ENCODE results near the gene C5orf52. TPM values are rescaled to one million over a fixed set of nuclear protein-coding genes. Genes with fewer than 3 reads are reported as not detected.
A peak's percentile ranks its signal among the peaks of the same experiment; 100 is the strongest.

The C5orf52 gene
- not detected for total RNA-seq

DNA sequence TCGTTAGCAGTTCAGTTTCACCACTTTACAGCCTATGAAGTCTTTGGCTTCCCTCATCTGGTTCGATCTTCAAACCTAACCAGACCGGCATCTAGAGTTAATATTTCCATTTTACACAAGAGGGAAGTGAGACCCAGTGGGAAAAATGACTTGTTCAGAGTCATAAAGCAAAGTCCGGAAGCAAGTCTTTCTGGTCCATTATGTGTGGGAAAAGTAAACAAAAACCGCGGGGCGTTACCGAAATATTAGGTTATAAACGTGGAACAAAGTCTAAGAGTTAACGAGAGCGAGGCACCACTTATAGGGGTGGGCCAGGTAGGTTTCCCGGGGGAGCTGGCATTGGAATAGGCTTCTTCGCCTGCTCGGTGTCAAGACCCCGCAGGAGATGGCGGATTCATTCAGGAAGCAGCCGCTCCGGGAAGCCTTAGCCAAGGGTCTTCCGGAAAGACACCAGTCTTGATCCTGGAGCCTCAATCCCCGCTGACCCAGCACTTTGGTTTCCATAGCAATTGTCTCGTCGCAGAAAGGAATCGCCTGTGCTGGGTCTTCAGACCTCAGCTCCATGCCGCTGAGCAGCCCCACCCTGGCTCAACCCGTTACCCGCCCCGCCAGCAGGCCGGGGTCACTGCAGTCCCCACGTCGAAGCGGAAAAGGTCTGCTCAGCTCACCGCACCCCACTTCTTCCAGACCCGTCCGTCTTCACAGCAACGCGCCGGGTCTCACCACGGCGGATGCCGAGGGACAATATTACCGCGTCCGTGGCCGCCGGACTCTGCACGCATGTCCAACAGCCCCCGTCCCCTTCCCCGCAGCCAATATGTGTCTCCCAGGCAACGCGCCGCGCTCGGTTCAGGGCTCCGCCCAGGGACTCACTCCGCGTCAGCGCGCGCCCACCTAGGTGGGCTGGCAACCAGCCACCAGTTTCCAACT is at the start of gene C5orf52:
TSS of gene C5orf52 (plus strand) at position 872 of the 930 bp plus-strand sequence. CDS start 82 bp downstream, outside the sequence.
- DNase-seq (ENCODE audit: low read depth in 2 of 3, low spot score in 2 of 3): peak in 1 of 3 donors; percentile 14

DNA sequence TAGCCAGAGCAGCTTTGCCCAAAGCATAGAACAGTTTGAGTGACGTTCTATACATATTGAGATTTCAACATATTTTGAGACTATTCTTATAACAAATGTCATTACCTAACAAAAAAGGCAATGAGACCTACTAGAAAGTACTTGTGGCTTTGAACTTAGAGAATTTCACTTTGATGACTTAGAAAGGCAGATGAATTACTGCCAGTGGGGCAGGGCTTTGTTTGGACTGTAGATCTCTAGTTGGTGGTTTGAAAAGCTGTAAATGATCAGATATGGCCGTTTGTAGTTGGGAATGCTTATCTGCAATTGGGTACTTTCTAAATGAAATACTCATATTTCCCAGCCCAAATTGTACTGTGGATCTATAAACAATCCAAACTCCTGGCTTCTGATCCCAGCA is 47.2 kb upstream of the C5orf52 start:
- DNase-seq (ENCODE audit: low read depth in 2 of 3, low spot score in 2 of 3): no peak

DNA sequence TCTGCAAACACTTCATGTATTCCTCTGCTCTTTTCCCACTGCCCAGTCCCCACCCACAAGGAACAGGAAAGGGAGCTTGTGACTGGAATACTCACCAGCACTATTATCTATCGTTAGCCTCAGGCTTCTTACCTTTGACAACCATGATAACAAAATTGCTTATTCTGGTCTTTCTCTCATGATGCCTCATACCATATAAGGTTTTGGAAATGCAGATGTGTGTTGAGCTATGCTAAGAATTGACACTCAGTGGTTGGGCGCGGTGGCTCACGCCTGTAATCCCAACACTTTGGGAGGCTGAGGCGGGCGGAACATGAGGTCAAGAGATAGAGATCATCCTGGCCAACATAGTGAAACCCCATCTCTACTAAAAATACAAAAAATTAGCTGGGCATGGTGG is 44.5 kb upstream of the C5orf52 start:
- DNase-seq (ENCODE audit: low read depth in 2 of 3, low spot score in 2 of 3): no peak

DNA sequence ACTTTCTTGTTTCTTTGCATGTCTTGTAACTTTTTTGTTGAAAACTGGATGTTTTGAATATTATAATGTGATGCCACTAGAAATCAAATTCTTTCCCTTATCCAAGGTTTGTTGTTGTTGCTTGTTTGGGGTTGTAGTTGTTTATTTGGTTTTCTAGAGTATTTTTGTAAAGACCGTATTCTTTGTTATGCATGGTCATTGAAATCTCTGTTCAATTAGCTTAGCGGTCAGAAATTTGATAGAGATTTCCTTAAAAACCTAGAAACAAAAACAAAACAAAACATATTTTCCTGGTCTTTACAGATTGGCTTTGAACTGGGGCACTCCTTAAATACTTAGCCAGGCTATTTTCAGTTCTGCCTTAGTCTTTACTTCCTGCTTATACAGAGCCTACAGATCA is 41.0 kb upstream of the C5orf52 start:
- no peak for DNase-seq (ENCODE audit: low read depth in 2 of 3, low spot score in 2 of 3)

DNA sequence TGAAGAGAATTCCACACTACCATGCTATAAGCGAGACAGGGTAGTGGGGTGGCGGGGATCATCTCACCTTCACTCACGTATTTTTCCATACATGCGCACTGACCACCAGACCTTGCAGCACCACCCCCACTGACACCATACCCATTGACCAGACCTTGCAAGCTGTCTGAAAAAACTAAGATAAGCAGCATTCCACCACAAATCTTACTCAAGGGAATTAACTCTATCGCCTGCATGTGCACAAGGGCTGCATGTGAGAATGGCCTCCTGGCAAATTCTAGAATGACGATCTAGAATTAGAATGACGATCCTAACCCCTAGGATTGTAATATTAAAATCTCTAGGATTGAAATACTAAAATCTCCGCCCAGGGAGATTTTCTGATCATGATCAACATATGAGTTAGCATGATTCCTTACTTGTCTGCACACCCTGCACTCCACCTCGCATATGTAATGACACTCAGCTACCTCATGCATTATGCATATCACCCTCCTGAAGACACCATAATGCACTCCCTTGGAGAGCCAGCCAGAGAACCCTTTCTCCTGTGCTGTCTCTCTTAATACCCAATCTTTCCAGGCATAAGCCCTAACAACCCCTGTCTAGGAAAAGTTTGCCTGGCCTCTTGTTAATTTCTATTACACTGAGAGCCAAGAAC is 30.8 kb upstream of the C5orf52 start:
- DNase-seq (ENCODE audit: low read depth in 2 of 3, low spot score in 2 of 3): no peak

DNA sequence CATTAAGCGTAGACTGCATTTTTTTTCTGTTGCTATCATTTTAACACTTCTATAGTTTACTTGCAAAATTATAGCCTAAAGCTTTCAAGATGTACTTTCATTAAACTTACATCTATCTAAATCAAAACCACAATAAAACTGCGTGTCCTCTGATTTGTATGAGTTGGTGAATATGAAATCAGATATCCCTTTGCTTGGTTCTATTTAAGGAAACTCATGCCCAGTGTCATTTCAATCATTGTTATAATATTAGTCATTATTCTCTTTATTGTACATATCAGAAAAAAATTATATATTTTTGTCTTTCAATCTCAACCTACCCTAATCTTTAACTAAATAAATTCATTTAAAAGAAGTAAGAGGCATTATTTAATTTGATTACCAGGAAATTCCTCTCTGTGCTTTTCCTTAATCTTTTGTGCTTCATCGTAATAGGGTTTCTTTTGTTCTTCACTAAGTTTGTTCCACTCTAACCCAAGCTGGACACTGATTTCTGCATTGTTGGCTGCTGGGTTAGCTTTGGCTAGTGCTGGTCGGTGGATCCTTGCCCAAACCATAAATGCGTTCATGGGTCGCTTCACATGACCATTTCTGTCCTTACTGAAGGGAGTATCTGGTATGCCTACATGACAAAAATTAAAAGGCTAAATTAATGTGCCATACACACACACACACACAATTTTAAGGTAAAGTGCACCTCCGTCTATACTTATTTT is 22.9 kb upstream of the C5orf52 start:
- no peak for DNase-seq (ENCODE audit: low read depth in 2 of 3, low spot score in 2 of 3)

DNA sequence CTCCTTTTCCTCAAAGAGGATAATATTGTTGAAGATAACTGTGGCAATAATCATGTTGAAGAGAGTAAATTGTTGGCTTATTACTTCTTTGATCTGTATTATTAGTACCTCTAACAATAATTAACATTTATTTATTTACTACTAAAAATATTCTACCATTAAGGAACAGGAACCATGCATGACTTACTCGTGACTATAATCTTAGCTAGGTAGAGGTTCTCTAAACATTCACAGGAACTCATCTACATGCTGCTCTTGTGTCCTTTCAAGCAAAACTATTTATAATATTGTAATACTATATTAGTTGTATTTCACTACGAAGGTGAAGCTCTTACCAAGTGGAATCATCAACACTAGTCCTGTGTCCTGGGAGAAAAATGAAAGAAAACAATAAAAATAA is 22.2 kb upstream of the C5orf52 start:
- DNase-seq (ENCODE audit: low read depth in 2 of 3, low spot score in 2 of 3): no peak

DNA sequence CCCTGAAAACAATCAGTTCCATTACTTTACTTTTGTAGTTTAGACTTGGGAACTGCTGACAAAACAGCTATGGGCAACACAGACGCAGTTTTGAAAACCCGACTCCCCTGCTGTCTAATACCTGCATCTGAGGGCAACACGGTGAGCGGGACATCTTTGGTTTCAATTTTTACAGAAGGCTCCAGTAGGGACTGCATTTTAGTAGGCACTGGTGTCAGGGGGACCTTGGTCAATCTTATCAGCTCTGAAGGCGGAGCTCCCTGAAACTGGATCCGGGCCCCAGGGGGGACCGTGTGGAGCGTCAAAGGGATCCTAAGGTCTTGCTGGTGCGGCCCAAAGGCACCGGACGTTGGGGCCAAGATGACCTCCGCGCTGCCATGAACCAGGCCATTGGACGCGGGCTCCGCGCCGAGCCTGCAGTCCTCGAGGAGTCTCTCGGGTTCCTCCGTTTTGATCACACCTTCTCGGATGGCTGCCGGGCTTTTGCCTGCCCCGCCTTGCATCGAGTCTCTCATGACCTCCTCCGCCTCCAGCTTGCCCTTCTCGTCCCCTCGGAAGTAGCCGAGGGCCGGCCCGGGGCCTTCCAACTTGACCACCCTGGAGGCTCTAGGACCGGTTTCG is 20.2 kb upstream of the C5orf52 start:
- DNase-seq (ENCODE audit: low read depth in 2 of 3, low spot score in 2 of 3): no peak

DNA sequence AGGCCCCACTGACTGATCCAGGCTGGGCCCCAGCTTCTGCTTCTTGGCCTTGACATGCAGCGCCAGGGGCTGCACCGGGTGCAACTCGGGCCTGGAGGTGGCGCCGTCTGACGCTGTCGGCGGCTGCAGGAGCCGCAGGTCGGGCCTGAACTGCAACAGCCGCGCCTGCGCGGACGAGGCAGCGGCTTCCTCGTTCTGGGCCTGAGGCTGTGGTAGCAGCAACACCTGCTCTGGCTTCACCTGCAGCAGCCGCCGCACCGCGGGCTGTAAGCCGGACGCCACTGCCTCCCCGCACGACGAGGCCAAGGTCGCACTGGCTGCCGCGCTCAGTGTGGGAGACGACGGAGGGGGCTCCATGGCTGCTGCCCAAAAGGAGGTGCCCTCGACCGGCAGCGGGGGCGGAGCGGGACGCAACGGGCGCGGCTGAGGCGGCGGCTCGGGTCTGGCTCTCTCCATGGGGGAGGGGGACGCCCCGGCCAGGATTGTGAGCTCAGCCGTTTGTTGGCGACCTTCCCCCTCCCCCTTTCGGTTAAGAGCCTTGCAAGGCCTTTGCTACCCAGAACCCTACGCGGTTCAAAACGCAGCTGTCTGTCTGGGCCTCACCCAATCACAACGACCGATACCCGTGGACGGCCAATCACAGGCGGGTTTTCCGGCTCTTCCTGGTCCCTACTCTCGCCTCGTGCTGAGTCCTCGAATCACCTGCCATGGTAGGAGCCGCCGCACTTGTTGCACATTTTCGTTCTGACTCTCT is 19.5 kb upstream of the C5orf52 start:
- DNase-seq (ENCODE audit: low read depth in 2 of 3, low spot score in 2 of 3): peak; percentile 67 to 83 (median 79)

DNA sequence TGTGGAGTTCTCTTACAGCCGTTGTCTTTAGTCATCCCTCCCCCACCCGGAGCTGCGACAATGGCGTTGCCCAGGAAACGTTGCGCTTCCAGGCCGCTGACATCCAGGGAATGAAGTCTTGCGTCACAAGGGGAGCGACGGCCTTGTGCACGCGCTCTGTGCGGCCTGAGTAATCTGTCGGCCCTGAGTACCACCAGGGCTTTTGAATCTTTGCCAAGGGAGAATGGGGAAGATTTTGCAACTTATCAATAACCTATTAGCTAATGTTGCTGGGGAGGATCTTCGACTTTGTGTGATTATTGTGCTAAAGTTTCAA is 19.0 kb upstream of the C5orf52 start, which contains the start of gene SOX30:
TSS of gene SOX30 (minus strand) at position 62 of the 316 bp plus-strand sequence. CDS start 360 bp downstream, outside the sequence.
- DNase-seq (ENCODE audit: low read depth in 2 of 3, low spot score in 2 of 3): no peak

DNA sequence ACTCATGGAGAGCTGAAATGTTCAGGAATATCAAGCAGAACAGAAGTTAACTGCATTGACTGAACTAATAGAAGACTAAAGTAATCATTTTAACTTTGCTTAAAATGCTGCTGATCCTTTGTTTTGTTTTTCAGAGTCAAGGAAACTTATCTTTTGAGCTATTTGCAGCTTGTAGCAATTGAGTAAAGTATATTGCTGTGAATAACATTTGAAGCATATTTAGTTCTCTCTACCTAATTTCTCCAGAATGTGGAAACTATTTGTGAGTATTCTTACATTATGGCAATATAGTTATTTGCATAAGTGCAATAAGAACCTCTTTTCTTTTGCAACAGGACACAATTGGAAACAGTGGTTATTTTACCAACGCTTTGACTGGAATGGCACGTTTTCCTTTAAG is 13.8 kb upstream of the C5orf52 start:
- DNase-seq (ENCODE audit: low read depth in 2 of 3, low spot score in 2 of 3): no peak

DNA sequence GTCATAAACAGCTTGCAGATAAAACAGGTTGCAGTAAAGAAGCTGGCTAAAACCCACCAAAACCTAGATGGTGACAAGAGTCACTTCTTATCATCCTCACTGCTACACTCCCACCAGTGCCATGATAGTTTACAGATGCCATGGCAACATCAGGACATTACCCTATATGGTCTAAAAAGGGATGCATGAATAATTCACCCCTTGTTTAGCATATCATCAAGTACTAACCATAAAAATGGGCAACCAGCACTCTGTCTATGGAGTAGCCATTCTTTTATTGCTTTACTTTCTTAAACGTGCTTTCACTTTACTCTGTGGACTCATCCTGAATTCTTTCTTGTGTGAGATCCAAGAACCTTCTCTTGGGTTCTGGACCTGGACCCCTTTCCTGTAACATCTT is 12.4 kb upstream of the C5orf52 start:
- no peak for DNase-seq (ENCODE audit: low read depth in 2 of 3, low spot score in 2 of 3)

DNA sequence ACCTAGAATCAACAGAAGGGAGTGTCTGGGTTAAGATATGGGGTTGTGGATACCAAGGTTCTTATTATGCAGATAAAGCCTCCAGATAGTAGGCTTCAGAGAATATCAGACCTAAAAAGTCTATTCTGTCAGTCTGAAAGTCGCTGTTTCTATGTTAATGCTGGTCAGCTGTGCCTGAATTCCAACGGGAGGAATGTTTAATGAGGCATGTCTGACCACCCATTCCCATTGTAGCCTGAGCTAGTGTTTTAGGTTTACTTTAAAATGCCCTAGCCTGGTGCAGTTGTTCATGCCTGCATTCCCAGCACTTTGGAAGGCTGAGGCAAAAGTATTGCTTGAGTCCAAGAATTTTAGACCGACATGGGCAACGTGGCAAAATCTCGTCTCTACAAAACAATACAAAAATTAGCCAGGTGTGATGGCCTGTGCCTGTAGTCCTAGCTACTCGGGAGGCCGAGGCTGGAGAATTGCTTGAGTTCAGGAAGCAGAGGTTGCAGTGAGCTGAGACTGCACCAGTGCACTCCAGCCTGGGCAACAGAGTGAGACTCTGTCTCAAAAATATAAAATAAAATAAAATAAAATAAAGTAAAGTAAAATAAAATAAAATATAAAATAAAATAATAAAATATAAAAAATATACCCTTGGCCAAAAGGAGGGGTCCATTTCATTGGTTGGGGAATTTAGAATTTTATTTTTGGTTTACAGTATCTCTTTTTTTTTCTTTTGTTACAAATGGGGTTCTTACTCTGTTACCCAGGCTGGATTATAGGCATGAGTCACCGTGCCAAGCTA is 11.3 kb upstream of the C5orf52 start:
- no peak for DNase-seq (ENCODE audit: low read depth in 2 of 3, low spot score in 2 of 3)

DNA sequence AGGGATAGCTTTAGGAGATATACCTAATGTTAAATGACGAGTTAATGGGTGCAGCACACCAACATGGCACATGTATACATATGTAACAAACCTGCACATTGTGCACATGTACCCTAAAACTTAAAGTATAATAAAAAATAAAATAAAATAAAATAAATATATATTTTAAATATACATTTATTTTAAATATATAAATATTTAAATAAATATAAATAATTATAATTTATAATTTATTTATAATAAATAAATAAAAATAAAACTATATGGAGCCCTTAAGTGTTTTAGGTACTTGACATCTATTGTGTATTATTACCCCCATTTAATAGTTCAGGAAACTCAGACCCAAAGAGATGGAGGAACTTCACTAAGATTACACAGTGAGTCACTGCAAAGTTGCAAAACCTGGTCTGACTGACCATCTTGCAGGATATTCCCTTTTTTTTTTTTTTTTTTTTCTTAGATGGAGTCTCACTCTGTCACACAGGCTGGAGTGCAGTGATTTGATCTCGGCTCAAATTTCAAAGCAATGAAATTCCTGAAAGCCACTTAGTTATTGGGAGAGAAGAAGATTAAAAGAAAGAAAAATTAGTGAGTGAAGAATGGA is 5.8 kb upstream of the C5orf52 start:
- DNase-seq (ENCODE audit: low read depth in 2 of 3, low spot score in 2 of 3): no peak

DNA sequence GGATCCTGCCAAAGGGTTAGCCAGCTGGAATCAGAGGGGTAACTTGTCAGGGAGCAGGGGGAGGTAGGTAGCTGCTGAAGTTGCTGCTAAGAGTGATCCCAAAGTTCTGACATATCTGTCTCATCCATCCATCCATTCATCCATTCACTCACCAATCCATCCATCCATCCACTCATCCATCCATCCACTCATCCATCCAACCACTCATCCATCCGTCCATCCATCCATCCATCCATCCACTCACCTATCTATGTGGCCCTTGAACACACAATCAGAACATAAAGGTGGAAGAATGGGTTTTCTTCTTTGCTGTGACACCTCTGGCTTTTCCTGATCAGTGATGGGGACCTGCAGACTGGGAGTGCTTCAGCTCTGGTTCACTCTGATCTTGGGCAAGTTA is 3.0 kb upstream of the C5orf52 start:
- no peak for DNase-seq (ENCODE audit: low read depth in 2 of 3, low spot score in 2 of 3)

DNA sequence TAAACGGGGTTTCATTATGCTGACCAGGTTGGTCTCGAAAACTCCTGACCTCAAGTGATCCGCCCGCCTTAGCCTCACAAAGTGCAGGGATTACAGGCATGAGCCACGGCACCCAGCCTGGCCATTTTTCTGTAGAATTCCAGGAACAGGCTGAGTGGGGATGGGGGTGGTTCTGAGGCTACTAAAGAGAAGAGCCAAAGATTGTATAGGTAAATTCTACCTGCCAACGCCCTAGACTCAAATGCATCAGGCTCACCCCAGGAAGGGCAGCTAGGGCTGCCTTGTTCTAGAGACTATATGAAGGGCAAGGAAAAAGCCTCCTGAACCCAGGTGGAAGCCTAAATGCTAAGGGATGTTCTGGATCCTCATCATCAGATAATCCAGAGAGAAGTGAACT is 1.6 kb upstream of the C5orf52 start:
- no peak for DNase-seq (ENCODE audit: low read depth in 2 of 3, low spot score in 2 of 3)

DNA sequence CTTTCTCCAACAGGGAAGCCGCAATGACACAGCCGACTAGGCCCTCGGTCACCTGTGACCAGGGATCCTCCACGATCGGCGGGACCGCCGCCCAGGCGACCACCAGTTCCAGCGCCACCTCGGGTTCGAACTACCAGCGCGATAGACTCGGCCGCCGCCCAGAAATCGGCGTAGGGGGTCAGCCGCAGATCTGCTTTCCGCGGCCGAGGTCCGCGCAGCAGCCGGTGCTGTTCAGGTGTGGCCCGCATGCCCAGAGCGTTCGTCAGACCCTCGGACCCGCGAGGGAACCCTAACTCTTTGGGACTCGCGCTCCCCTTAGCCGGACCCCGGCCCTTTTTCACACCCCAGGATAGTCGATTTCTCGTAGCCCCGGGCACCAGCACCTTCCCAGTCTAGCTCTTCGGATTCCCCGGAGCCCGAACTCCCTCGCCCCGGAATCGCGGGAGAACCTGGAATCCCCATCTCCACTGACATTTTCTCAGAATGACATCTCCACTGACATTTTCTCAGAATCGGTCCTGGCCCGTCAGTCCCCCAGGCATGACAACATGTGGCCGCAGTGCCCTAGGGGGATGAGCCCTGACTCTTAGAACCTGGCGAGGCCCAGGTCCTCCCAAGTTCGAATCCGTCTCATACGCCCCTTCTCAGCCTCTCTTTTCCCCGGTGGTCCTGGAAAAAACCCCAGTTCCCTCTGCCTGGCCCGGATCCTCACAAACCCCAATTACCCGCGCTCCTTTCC is 428 bp downstream of the C5orf52 start:
- no peak for DNase-seq (ENCODE audit: low read depth in 2 of 3, low spot score in 2 of 3)

DNA sequence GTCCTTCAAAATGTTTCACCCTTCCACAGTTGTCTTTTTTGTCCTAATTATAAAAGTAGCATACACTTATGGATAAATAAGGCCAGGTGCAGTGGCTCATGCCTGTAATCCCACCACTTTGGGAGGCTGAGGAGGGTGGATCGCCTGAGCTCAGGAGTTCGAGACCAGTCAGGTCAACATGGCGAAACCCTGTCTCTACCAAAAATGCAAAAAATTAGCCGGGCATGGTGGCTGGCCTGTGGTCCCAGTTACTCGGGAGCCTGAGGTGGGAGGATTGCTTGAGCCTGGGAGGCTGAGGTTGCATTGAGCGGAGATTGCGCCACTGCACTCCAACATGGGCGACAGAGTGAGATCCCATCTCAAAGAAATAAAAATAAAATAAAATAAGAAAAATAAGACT is 1.6 kb downstream of the C5orf52 start:
- DNase-seq (ENCODE audit: low read depth in 2 of 3, low spot score in 2 of 3): no peak
